ENCODE measurements around the gene CASKIN2. TPM values are rescaled to one million over a fixed set of nuclear protein-coding genes. Genes with fewer than 3 reads are reported as not detected.

CASKIN2 gene
- total RNA-seq, 1 donor from 2014 or later = 3.9 TPM

DNA sequence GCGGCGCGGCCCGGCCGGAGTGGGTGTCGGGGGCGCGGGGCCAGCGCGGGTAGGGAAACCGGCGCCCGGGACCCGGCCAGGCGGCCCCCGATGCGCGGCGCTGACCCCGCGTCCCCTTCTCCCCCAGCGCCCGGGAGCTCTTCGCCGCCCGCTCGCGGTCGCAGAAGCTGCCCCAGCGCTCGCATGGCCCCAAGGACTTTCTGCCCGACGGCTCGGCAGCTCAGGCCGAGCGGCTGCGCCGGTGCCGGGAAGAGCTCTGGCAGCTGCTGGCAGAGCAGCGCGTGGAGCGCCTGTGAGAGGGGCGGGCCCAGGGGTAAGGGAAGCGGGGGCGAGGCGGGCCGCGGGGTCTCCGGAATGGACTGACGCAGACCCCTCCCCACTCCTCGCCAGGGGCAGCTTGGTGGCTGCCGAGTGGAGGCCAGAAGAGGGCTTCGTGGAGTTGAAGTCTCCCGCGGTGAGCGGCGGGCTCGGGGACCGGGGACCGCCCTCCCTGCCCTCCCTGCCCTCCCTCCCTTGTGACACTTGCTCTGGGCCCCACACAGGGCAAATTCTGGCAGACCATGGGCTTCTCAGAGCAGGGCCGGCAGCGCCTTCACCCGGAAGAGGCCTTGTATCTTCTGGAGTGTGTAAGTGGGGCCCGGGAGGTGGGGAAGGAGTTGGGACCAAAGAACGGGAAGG lies 1.4 kb upstream of the CASKIN2 start:
- TF ChIP-seq, protein P1, sequence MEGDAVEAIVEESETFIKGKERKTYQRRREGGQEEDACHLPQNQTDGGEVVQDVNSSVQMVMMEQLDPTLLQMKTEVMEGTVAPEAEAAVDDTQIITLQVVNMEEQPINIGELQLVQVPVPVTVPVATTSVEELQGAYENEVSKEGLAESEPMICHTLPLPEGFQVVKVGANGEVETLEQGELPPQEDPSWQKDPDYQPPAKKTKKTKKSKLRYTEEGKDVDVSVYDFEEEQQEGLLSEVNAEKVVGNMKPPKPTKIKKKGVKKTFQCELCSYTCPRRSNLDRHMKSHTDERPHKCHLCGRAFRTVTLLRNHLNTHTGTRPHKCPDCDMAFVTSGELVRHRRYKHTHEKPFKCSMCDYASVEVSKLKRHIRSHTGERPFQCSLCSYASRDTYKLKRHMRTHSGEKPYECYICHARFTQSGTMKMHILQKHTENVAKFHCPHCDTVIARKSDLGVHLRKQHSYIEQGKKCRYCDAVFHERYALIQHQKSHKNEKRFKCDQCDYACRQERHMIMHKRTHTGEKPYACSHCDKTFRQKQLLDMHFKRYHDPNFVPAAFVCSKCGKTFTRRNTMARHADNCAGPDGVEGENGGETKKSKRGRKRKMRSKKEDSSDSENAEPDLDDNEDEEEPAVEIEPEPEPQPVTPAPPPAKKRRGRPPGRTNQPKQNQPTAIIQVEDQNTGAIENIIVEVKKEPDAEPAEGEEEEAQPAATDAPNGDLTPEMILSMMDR (IDR thresholded peaks at IDR 0.05; ENCODE audit: insufficient read depth, low read length, severe bottlenecking) = no peak
- peaks cover 6% of the 10 kb centered on the region for H3K36me3 ChIP-seq (ENCODE audit: control insufficient read depth, insufficient read depth, low read length)
- peak overlapping the region; percentile 75 for H3K4me3 ChIP-seq (ENCODE audit: low read depth, low read length)
- no peak for FAIRE-seq
- DNase-seq (ENCODE audit: low read depth) = no peak
- no peaks in the 10 kb centered on the region for H3K27me3 ChIP-seq (ENCODE audit: control insufficient read depth, insufficient read depth, low read length)

DNA sequence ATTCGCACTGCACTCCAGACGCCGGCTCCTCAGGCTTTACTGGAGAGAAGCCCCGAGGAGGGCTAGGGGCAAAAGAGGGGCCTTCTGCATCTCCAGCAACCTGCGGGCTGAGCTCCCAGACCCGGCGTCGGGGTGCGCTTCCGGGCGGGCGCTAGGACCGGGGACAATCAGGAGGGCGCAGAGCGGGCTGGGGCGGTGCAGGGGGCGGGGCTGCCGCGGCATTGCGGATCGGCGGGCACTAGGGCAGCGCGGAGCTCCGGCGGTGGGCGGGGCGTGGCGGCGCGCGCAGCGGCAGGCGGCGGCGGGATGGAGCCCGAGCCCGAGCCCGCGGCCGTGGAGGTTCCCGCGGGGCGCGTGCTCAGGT lies 900 bp upstream of the CASKIN2 start, which contains the start of gene TSEN54:
Gene TSEN54 (plus strand): TSS at position 274 of the 364 bp plus-strand sequence. CDS start 33 bp downstream, at position 307.
- DNase-seq (ENCODE audit: low read depth) (peak; percentile 73), FAIRE-seq (no peak)
- Histone ChIP-seq H3K4me3 (ENCODE audit: low read depth, low read length) (peak within 1 kb of the TSS; percentile 75), H3K36me3 (ENCODE audit: control insufficient read depth, insufficient read depth, low read length) (peaks cover 6% of the 10 kb centered on the region), H3K27me3 (ENCODE audit: control insufficient read depth, insufficient read depth, low read length) (no peaks in the 10 kb centered on the region)
- TF ChIP-seq, protein P1 (IDR thresholded peaks at IDR 0.05; ENCODE audit: insufficient read depth, low read length, severe bottlenecking) = no peak

DNA sequence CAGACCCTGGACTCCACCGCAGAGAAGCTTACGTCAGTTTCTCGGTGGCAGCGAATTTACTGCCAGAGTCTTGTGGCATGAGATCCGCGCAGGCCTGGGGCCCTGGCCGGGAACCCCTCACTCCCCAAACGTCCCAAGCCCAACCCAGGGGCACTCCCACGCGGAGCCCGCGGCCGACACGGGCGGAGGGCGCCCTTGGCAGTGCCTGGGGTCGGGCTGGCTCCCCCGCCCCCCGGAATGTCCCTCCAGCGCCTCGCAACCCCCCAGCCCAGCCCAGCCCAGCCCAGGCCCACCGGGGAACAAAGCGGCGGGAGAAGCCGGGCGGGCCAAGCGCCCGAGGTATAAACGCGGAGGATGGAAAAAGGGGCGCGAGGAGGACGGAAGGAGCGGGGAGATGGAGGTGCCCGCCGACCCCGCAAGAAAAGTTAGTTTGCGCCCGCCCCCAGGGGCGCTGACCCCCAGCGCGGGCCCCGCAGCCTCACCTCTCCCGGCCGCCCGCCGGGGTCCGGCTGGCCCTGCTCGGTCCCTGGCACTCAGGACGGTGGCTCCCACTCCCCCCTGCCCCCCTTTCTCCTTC lies 330 bp downstream of the CASKIN2 start:
- no peak for FAIRE-seq

DNA sequence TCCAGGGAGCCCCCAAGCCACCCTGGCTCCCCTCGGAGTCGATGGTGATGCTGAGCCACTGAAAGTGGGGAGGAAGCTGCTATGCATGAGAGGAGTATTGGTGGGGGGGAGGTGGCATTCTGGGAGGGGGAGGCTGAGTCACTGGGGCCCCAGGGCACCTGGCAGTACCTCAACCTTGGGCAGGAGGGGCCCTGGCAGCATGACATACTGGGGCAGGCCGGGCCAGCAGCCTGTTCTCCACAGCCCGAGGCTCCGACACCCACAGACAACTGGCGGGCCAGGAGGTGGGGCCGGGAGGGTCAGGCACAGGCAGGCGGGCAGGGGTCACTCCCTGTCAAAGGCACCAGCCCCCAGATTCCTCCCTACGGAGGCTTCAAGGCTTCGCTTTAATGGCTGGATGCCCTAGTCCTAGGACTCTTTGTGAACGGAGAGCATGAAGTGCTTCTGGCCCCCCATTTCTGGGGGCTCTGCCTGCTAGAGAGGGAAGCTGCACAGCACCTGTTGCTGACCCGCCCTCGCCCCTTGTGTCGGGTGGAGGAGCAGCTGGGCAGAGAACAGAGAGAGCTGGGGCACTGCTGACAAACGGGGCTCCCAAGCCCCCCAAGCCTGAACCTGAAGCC lies 928 bp downstream of the CASKIN2 start:
- no peak for FAIRE-seq
- H3K27me3 ChIP-seq (ENCODE audit: control insufficient read depth, insufficient read depth, low read length) = no peaks in the 10 kb centered on the region
- peak; percentile 70 for DNase-seq (ENCODE audit: low read depth)
- peak overlapping the region; percentile 75 for H3K4me3 ChIP-seq (ENCODE audit: low read depth, low read length)
- H3K36me3 ChIP-seq (ENCODE audit: control insufficient read depth, insufficient read depth, low read length) = peaks cover 4% of the 10 kb centered on the region
- TF ChIP-seq, protein P1 (IDR thresholded peaks at IDR 0.05; ENCODE audit: insufficient read depth, low read length, severe bottlenecking) = no peak

More for the DNA sequence above, 330 bp downstream of the CASKIN2 start:
- DNase-seq (ENCODE audit: low read depth) = no peak
- Histone ChIP-seq H3K36me3 (ENCODE audit: control insufficient read depth, insufficient read depth, low read length) (peaks cover 6% of the 10 kb centered on the region), H3K4me3 (ENCODE audit: low read depth, low read length) (peak overlapping the region; percentile 75), H3K27me3 (ENCODE audit: control insufficient read depth, insufficient read depth, low read length) (no peaks in the 10 kb centered on the region)
- TF ChIP-seq, protein P1 (IDR thresholded peaks at IDR 0.05; ENCODE audit: insufficient read depth, low read length, severe bottlenecking) = no peak

DNA sequence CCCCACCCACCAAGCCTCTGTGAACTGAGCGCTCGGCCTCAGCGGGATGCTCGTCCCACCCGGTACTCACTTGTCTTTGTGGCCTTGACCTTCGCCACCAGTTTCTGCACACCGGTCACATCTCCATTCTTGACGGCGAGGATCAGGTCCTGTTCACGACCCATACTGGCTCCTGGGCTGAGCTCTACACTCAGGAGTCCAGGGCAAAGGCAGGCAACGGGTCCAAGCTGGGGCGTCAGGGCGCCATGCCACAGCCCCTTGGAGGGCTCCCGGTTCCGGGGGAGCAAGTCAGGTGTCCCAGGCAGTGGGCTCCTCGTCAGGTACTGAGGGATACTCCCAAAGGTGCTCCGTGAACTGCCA lies 1.7 kb downstream of the CASKIN2 start:
- TF ChIP-seq, protein P1 (IDR thresholded peaks at IDR 0.05; ENCODE audit: insufficient read depth, low read length, severe bottlenecking) = no peak
- H3K4me3 ChIP-seq (ENCODE audit: low read depth, low read length) = no peak overlapping the region
- DNase-seq (ENCODE audit: low read depth) (no peak), FAIRE-seq (no peak)
- peaks cover 3% of the 10 kb centered on the region for H3K36me3 ChIP-seq (ENCODE audit: control insufficient read depth, insufficient read depth, low read length)
- H3K27me3 ChIP-seq (ENCODE audit: control insufficient read depth, insufficient read depth, low read length) = no peaks in the 10 kb centered on the region
